Ishikawa (cell line): ENCODE data around the gene PCSK1.

ENCODE experiments used
- CEBPB ChIP-seq: IDR thresholded peaks from 2 replicates; pipeline ENCODE4 v1.6.1; 2012
- CREB1 ChIP-seq: IDR thresholded peaks from 2 replicates; pipeline ENCODE4 v1.6.1; 2012; ENCODE audit warnings: low read depth
- EGR1 ChIP-seq: IDR thresholded peaks from 2 replicates; pipeline ENCODE4 v1.6.1; 2012
- EP300 ChIP-seq: IDR thresholded peaks from 2 replicates; pipeline ENCODE4 v1.6.1; 2012; ENCODE audit warnings: borderline replicate concordance
- FOXM1 ChIP-seq: IDR thresholded peaks from 2 replicates; pipeline ENCODE4 v1.6.1; 2012; ENCODE audit warnings: low read depth, borderline replicate concordance
- NFIC ChIP-seq: IDR thresholded peaks from 2 replicates; pipeline ENCODE4 v1.6.1; 2012
- RAD21 ChIP-seq: IDR thresholded peaks from 2 replicates; pipeline ENCODE4 v1.6.1; 2012; ENCODE audit warnings: low read depth
- TAF1 ChIP-seq: IDR thresholded peaks from 2 replicates; pipeline ENCODE4 v1.6.1; 2012; ENCODE audit warnings: low read depth, mild to moderate bottlenecking
- TCF12 ChIP-seq: IDR thresholded peaks from 2 replicates; pipeline ENCODE4 v1.6.1; 2012; ENCODE audit warnings: low read depth
- TEAD4 ChIP-seq: IDR thresholded peaks from 2 replicates; pipeline ENCODE4 v1.6.1; 2012
- USF1 ChIP-seq: IDR thresholded peaks from 2 replicates; pipeline ENCODE4 v1.6.1; 2012
- YY1 ChIP-seq: IDR thresholded peaks from 2 replicates; pipeline ENCODE4 v1.6.1; 2012; ENCODE audit warnings: low read depth
- ZBTB7A ChIP-seq: IDR thresholded peaks from 2 replicates; pipeline ENCODE4 v1.6.1; 2012; ENCODE audit warnings: low read depth
- TF ChIP-seq, protein P1 (sequence below): IDR thresholded peaks from 2 replicates; pipeline ENCODE4 v1.6.1; 2012
- TF ChIP-seq, protein P2 (sequence below): IDR thresholded peaks from 2 replicates; pipeline ENCODE4 v1.6.1; 2012; ENCODE audit warnings: low read depth, mild to moderate bottlenecking

The PCSK1 gene

GRCh38 chr5:96458176-96458575 is 25.1 kb upstream of the PCSK1 start:
- TF ChIP-seq, protein P1, sequence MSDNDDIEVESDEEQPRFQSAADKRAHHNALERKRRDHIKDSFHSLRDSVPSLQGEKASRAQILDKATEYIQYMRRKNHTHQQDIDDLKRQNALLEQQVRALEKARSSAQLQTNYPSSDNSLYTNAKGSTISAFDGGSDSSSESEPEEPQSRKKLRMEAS, result no peak
- TF ChIP-seq CEBPB (no peak), TEAD4 (no peak), EGR1 (no peak), USF1 (no peak), TAF1 (no peak), ZBTB7A (no peak), TCF12 (no peak), EP300 (no peak), CREB1 (no peak), YY1 (no peak), NFIC (no peak), FOXM1 (no peak), RAD21 (no peak)

DNA sequence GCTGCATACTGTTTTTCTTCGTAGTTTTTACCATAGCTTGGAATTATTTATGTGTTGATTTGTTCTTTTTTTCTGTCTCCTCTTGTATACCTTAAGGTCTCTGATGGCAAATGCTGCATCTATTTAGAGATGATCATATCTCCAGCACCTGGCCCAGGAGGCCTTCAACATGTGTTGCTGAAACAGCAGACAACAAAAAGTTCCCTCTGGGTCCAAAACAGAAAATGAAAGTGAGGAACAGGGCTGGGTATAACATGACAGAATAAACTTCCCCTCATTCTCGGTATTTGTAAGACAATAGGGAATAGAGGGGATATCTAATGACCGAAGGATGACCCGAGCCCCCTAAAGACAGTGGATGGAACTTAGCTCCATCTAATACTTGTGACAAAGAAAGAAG is 22.7 kb upstream of the PCSK1 start:
- no peak for TF ChIP-seq ZBTB7A
- TF ChIP-seq, protein P2, sequence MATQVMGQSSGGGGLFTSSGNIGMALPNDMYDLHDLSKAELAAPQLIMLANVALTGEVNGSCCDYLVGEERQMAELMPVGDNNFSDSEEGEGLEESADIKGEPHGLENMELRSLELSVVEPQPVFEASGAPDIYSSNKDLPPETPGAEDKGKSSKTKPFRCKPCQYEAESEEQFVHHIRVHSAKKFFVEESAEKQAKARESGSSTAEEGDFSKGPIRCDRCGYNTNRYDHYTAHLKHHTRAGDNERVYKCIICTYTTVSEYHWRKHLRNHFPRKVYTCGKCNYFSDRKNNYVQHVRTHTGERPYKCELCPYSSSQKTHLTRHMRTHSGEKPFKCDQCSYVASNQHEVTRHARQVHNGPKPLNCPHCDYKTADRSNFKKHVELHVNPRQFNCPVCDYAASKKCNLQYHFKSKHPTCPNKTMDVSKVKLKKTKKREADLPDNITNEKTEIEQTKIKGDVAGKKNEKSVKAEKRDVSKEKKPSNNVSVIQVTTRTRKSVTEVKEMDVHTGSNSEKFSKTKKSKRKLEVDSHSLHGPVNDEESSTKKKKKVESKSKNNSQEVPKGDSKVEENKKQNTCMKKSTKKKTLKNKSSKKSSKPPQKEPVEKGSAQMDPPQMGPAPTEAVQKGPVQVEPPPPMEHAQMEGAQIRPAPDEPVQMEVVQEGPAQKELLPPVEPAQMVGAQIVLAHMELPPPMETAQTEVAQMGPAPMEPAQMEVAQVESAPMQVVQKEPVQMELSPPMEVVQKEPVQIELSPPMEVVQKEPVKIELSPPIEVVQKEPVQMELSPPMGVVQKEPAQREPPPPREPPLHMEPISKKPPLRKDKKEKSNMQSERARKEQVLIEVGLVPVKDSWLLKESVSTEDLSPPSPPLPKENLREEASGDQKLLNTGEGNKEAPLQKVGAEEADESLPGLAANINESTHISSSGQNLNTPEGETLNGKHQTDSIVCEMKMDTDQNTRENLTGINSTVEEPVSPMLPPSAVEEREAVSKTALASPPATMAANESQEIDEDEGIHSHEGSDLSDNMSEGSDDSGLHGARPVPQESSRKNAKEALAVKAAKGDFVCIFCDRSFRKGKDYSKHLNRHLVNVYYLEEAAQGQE, result no peak
- TF ChIP-seq TCF12, result no peak
- no peak for TF ChIP-seq CEBPB
- no peak for TF ChIP-seq TAF1
- TF ChIP-seq CREB1, result no peak
- no peak for TF ChIP-seq NFIC
- no peak for TF ChIP-seq EP300
- TF ChIP-seq, protein P1, result no peak
- TF ChIP-seq RAD21, result no peak
- no peak for TF ChIP-seq EGR1
- no peak for TF ChIP-seq TEAD4
- TF ChIP-seq YY1, result no peak
- no peak for TF ChIP-seq USF1
- no peak for TF ChIP-seq FOXM1

DNA sequence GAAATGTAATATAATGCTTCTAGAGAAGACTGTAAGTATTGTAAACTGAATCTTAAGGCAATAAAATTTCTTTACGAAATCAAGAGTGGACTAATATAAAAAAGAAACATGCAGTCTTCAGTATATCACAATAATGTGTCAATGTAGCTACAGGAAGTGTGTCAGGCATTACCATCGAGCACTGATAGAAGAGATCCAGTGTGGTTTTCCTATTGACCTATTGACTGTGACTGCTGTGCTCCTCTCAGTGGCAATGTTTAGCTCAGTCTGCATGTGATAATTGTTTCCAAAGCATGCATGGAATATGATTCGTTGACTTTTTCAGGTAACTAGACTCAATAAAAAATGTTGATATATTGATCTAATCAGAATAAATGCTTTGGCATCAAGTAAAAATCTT is 20.3 kb upstream of the PCSK1 start:
- TF ChIP-seq TCF12 (no peak), NFIC (no peak), TAF1 (no peak), USF1 (no peak), TEAD4 (no peak), EP300 (no peak), YY1 (no peak), CREB1 (no peak), ZBTB7A (no peak), RAD21 (no peak), FOXM1 (no peak), EGR1 (no peak), CEBPB (no peak)
- TF ChIP-seq, protein P2, result no peak
- TF ChIP-seq, protein P1, result no peak

DNA sequence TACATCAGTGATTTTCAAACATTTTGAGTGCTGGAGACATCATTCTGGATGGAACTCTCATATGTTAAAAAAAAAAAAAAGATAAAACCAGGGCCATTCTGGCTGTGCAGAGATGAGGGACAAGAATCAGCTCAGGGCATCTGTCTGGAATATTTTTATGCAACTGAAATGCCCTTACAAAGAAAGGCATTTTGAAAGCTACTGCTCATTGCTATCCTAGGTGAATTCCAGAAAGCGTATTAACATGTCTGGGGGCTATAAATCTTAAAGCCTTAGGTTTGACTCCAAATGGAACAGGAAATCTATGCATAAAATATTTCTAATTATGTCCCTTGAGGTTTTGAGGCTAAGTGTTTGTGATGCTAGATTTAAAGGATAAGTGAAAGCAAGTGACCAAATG is 14.9 kb upstream of the PCSK1 start:
- TF ChIP-seq EGR1 (no peak), NFIC (no peak), TEAD4 (no peak), CEBPB (no peak), TAF1 (no peak), CREB1 (no peak), RAD21 (no peak), YY1 (no peak)
- TF ChIP-seq, protein P1, result no peak

DNA sequence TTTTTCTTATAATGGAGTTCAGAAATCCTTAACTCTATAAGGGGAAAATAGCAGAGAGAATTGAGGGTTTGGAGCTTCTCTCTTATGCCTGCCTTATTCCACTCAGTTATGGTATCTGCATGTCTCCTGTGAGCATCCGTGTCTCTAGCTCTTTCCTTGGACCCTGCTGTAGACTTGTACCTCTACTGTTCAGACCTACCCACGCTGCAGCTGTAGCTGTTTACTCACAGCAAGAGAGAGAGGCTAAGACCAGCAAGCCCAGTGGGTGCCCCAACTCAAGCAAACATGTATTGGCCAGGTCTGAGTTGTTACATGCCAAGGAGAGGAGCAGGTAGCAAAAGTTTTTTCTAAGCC is 7.1 kb upstream of the PCSK1 start:
- no peak for TF ChIP-seq CREB1
- TF ChIP-seq EGR1, result no peak
- TF ChIP-seq USF1, result no peak
- no peak for TF ChIP-seq NFIC
